GM23338 (cell line): Measurements from ENCODE around the gene PNPLA2. TPM values are rescaled to one million over a fixed set of nuclear protein-coding genes. Genes with fewer than 3 reads are reported as not detected.

Experiments
- ATAC-seq: fragments of 200-7000 bp; cut with Tn5 transposase; 3 replicates; pipeline ENCODE4 v1.9.1; 2020
- DNase-seq: peaks from one replicate; pipeline ENCODE4 v3.0.0-alpha.2; 2015; ENCODE audit warnings: low spot score
- H2AFZ ChIP-seq: fragments of 200-600 bp; sonication (generic); 2 replicates; pipeline ENCODE4 v1.8.0; 2016; ENCODE audit warnings: antibody characterized with exemption, mild to moderate bottlenecking, moderate library complexity
- H3F3A ChIP-seq: fragments of 200-600 bp; sonication (generic); replicated peaks from 2 replicates; pipeline ENCODE4 v1.8.0; 2017; ENCODE audit warnings: antibody characterized with exemption, mixed run types, low read depth
- H3K27ac ChIP-seq: fragments of 200-600 bp; sonication (generic); 2 replicates; pipeline ENCODE4 v1.6.1; 2016; ENCODE audit warnings: low read depth
- H3K27me3 ChIP-seq: fragments of 200-600 bp; sonication (generic); 2 replicates; pipeline ENCODE4 v1.8.0; 2016; ENCODE audit warnings: mild to moderate bottlenecking, mixed run types, moderate library complexity; ENCODE audit not compliant: insufficient read depth
- H3K36me3 ChIP-seq: fragments of 200-600 bp; sonication (generic); 2 replicates; pipeline ENCODE4 v1.8.0; 2016; ENCODE audit warnings: mild to moderate bottlenecking; ENCODE audit not compliant: insufficient read depth
- H3K4me1 ChIP-seq: fragments of 200-600 bp; sonication (generic); 2 replicates; pipeline ENCODE4 v1.8.0; 2016; ENCODE audit warnings: mild to moderate bottlenecking, moderate library complexity; ENCODE audit not compliant: insufficient read depth
- H3K4me2 ChIP-seq: fragments of 200-600 bp; sonication (generic); 2 replicates; pipeline ENCODE4 v1.7.1; 2017; ENCODE audit warnings: mixed run types
- H3K4me3 ChIP-seq: fragments of 200-600 bp; sonication (generic); 2 replicates; pipeline ENCODE4 v1.6.1; 2016; ENCODE audit warnings: mixed run types
- H3K79me2 ChIP-seq: fragments of 200-600 bp; sonication (generic); replicated peaks from 2 replicates; pipeline ENCODE4 v1.8.0; 2017; ENCODE audit warnings: mild to moderate bottlenecking; ENCODE audit not compliant: insufficient read depth
- H3K9me2 ChIP-seq: fragments of 200-600 bp; sonication (generic); 2 replicates; pipeline ENCODE4 v1.8.0; 2017; ENCODE audit not compliant: insufficient read depth
- H4K20me1 ChIP-seq: fragments of 200-600 bp; sonication (generic); replicated peaks from 2 replicates; pipeline ENCODE4 v1.8.0; 2017; ENCODE audit warnings: mild to moderate bottlenecking; ENCODE audit not compliant: insufficient read depth
- H3K27ac Mint-ChIP-seq: 2 replicates; pipeline ENCODE4 v1.8.0; 2020; ENCODE audit warnings: inconsistent platforms, mild to moderate bottlenecking, moderate library complexity, mixed read lengths
- H3K27me3 Mint-ChIP-seq: 3 replicates; pipeline ENCODE4 v1.8.0; 2022; ENCODE audit warnings: low read depth, mild to moderate bottlenecking, moderate library complexity, mixed read lengths, inconsistent platforms; ENCODE audit not compliant: insufficient read depth, poor library complexity
- H3K36me3 Mint-ChIP-seq: 3 replicates; pipeline ENCODE4 v1.8.0; 2021; ENCODE audit warnings: low read depth, mild to moderate bottlenecking, inconsistent platforms, moderate library complexity, mixed read lengths
- H3K4me1 Mint-ChIP-seq: 3 replicates; pipeline ENCODE4 v1.8.0; 2020; ENCODE audit warnings: mild to moderate bottlenecking, inconsistent platforms, mixed read lengths
- H3K4me3 Mint-ChIP-seq: 3 replicates; pipeline ENCODE4 v1.8.0; 2021; ENCODE audit warnings: moderate library complexity, mild to moderate bottlenecking, inconsistent platforms, mixed read lengths
- H3K9me3 Mint-ChIP-seq: 3 replicates; pipeline ENCODE4 v1.8.0; 2020; ENCODE audit warnings: moderate library complexity, mild to moderate bottlenecking, inconsistent platforms, mixed read lengths
- ETS1 ChIP-seq: IDR thresholded peaks from 2 replicates; pipeline ENCODE4 v1.6.1; 2016; ENCODE audit warnings: antibody characterized with exemption
- EZH2 ChIP-seq: fragments of 200-600 bp; sonication (generic); IDR thresholded peaks from one replicate; pipeline ENCODE4 v1.8.0; 2017; ENCODE audit warnings: antibody characterized with exemption, mild to moderate bottlenecking, low read depth; ENCODE audit not compliant: unreplicated experiment
- NANOG ChIP-seq: IDR thresholded peaks from 2 replicates; pipeline ENCODE4 v1.6.1; 2016; ENCODE audit warnings: antibody characterized with exemption, borderline replicate concordance
- POLR2AphosphoS5 ChIP-seq: IDR thresholded peaks from 2 replicates; pipeline ENCODE4 v1.6.1; 2016; ENCODE audit warnings: antibody characterized with exemption, low read depth
- ZNF114 ChIP-seq: fragments of 250-450 bp; sonication (Bioruptor Pico); IDR thresholded peaks from 2 replicates; pipeline ENCODE4 v1.5.0; 2020; ENCODE audit warnings: mild to moderate bottlenecking, moderate library complexity
- polyA plus RNA-seq: library from polyadenylated mRNA; unstranded; fragments of >200 nt; fragmentation: Nextera tagmentation; extraction: Ambion mirVana; gene quantifications from 2 replicates; pipeline ENCODE4 v1.2.1, GENCODE V29; 2016
- total RNA-seq: library from RNA; depleted of rRNA; stranded (reverse); fragments of >200 nt; shearing (Covaris generic); gene quantifications from 2 replicates; pipeline ENCODE4 v1.2.3, GENCODE V29; 2014
- TF ChIP-seq, protein P1 (sequence below): IDR thresholded peaks from one replicate; pipeline ENCODE4 v1.6.1; 2018; ENCODE audit warnings: antibody characterized with exemption; ENCODE audit not compliant: unreplicated experiment
- TF ChIP-seq, protein P2 (sequence below), 2 experiments: fragments of 200-600 bp in 1 of 2; sonication (generic) in 1 of 2; conservative IDR thresholded peaks; 2 replicates each; pipeline versions ENCODE4 v1.5.1 to v1.6.1; 2016 to 2017; ENCODE audit warnings: antibody characterized with exemption in 2 of 2, low read depth in 2 of 2, mild to moderate bottlenecking in 2 of 2, moderate library complexity in 1 of 2

The PNPLA2 gene
- total and polyA plus RNA-seq, 2 experiments from 2014 or later, result 31.1 to 45.6 TPM

DNA sequence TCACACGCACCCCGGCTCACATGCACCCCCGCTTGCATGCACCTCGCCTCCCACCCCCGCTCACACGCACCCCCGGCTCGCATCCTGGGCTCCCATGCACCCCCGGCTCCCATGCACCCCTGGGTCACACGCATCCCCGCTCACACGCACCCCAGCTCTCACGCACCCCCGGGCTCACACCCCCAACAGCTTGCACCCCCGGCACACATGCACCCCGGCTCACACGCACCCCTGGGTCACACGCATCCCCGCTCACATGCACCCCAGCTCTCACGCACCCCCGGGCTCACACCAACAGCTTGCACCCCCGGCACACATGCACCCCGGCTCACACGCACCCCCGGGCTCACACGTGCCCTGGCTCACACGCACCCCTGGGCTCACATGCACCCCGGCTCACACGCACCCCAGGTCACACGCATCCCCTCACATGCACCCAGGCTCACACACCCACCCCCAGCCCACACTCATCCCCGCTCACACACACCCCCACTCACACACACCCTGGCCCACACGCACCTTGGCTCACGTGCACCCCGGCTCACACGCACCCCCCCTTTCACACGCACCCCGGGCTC is 40.1 kb downstream of the PNPLA2 start (continued):
- TF ChIP-seq, protein P1, sequence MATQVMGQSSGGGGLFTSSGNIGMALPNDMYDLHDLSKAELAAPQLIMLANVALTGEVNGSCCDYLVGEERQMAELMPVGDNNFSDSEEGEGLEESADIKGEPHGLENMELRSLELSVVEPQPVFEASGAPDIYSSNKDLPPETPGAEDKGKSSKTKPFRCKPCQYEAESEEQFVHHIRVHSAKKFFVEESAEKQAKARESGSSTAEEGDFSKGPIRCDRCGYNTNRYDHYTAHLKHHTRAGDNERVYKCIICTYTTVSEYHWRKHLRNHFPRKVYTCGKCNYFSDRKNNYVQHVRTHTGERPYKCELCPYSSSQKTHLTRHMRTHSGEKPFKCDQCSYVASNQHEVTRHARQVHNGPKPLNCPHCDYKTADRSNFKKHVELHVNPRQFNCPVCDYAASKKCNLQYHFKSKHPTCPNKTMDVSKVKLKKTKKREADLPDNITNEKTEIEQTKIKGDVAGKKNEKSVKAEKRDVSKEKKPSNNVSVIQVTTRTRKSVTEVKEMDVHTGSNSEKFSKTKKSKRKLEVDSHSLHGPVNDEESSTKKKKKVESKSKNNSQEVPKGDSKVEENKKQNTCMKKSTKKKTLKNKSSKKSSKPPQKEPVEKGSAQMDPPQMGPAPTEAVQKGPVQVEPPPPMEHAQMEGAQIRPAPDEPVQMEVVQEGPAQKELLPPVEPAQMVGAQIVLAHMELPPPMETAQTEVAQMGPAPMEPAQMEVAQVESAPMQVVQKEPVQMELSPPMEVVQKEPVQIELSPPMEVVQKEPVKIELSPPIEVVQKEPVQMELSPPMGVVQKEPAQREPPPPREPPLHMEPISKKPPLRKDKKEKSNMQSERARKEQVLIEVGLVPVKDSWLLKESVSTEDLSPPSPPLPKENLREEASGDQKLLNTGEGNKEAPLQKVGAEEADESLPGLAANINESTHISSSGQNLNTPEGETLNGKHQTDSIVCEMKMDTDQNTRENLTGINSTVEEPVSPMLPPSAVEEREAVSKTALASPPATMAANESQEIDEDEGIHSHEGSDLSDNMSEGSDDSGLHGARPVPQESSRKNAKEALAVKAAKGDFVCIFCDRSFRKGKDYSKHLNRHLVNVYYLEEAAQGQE, result no peak

DNA sequence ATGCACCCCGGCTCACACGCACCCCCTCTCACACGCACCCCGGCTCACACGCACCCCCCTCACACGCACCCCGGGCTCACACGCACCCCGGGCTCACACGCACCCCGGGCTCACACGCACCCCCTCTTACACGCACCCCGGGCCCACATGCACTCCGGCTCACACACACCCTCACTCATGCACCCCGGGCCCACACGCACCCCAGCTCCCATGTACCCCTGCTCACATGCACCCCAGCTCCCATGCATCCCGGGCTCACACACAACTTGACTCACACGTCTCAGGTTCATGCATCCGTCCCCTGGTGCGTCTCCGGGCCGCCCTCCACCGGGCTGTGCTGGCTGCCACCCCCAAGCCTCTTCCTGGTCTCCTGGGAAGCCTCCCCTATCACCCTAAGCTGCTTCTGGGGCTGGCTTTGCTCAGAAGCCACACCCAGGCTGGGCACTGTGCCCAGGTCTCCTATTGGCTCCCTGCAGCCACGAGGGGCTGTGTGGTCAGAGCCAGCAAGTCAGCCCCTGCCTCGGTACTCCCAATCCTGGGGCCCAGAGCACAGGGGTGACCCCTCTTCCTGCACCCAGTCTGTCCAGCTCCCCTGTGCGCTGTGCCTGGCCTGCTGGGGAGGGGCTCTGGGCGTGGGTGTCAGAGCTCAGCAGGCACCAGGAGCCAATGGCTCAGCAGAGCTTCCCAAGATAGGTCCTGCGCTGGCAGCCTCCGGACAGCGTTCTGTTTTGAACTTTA is 40.8 kb downstream of the PNPLA2 start:
- peaks cover 3% of the 10 kb centered on the region; the same call in 1 of the 3 replicates for H3K36me3 Mint-ChIP-seq
- Histone ChIP-seq H2AFZ (no peak overlapping the region), H3K4me3 (no peak overlapping the region), H3K4me2 (no peak overlapping the region), H4K20me1 (peaks cover 35% of the 10 kb centered on the region), H3F3A (peaks cover 11% of the 10 kb centered on the region), H3K36me3 (no peaks in the 10 kb centered on the region), H3K4me1 (peaks cover 27% of the 10 kb centered on the region; the same call in 1 of the 2 replicates), H3K9me2 (no peaks in the 10 kb centered on the region), H3K79me2 (no peaks in the 10 kb centered on the region), H3K27me3 (no peaks in the 10 kb centered on the region), H3K27ac (no peak overlapping the region)
- no peak overlapping the region for H3K4me3 Mint-ChIP-seq
- no peak overlapping the region for H3K27ac Mint-ChIP-seq
- ATAC-seq (no peak; the same call in 2 of the 3 replicates), DNase-seq (no peak)
- H3K9me3 Mint-ChIP-seq, result no peaks in the 10 kb centered on the region; the same call in 2 of the 3 replicates
- TF ChIP-seq POLR2AphosphoS5 (no peak), ZNF114 (CRISPR knock-in tag) (no peak), ETS1 (no peak)
- H3K4me1 Mint-ChIP-seq, result peaks cover 34% of the 10 kb centered on the region
- peaks cover 25% of the 10 kb centered on the region for H3K27me3 Mint-ChIP-seq

- no peak overlapping the region for H3K4me2 ChIP-seq
- TF ChIP-seq ETS1 (no peak), EZH2 (no peak), POLR2AphosphoS5 (no peak), NANOG (no peak)
- TF ChIP-seq, protein P2, sequence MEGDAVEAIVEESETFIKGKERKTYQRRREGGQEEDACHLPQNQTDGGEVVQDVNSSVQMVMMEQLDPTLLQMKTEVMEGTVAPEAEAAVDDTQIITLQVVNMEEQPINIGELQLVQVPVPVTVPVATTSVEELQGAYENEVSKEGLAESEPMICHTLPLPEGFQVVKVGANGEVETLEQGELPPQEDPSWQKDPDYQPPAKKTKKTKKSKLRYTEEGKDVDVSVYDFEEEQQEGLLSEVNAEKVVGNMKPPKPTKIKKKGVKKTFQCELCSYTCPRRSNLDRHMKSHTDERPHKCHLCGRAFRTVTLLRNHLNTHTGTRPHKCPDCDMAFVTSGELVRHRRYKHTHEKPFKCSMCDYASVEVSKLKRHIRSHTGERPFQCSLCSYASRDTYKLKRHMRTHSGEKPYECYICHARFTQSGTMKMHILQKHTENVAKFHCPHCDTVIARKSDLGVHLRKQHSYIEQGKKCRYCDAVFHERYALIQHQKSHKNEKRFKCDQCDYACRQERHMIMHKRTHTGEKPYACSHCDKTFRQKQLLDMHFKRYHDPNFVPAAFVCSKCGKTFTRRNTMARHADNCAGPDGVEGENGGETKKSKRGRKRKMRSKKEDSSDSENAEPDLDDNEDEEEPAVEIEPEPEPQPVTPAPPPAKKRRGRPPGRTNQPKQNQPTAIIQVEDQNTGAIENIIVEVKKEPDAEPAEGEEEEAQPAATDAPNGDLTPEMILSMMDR (conservative IDR thresholded peaks at IDR 0.05; ENCODE audit: low read depth in 2 of 2), result no peak
- DNase-seq (no peak), ATAC-seq (no peak)
- H3F3A ChIP-seq, result peaks cover 16% of the 10 kb centered on the region
- Mint-ChIP-seq H3K27me3 (peaks cover 24% of the 10 kb centered on the region), H3K4me1 (peaks cover 37% of the 10 kb centered on the region), H3K27ac (no peak overlapping the region), H3K9me3 (no peaks in the 10 kb centered on the region; the same call in 2 of the 3 replicates), H3K4me3 (no peak overlapping the region; the same call in 2 of the 3 replicates), H3K36me3 (peaks cover 3% of the 10 kb centered on the region; the same call in 1 of the 3 replicates)
- no peaks in the 10 kb centered on the region for H3K27me3 ChIP-seq
- no peaks in the 10 kb centered on the region for H3K9me2 ChIP-seq
- no peak overlapping the region for H3K4me3 ChIP-seq
- no peak overlapping the region for H2AFZ ChIP-seq
- H4K20me1 ChIP-seq, result peaks cover 33% of the 10 kb centered on the region
- H3K36me3 ChIP-seq, result no peaks in the 10 kb centered on the region
- peaks cover 27% of the 10 kb centered on the region; the same call in 1 of the 2 replicates for H3K4me1 ChIP-seq
- H3K27ac ChIP-seq, result no peak overlapping the region
- no peaks in the 10 kb centered on the region for H3K79me2 ChIP-seq
Measured at GRCh38 chr11:860234-861104, 41.8 kb downstream of the PNPLA2 start.
